GM19463 (cell line): ENCODE results near the gene LYPD4.
"Not testable (repeated sequence)": the region's sequence is repeated elsewhere in the genome, so short reads cannot be mapped to it uniquely, and the experiment has no call there.

ENCODE experiments used
- ATAC-seq: cut with Tn5 transposase; IDR thresholded peaks from one replicate; pipeline ENCODE4 v1.9.1; 2021; ENCODE audit warnings: mild to moderate bottlenecking, moderate library complexity; ENCODE audit not compliant: unreplicated experiment

Gene LYPD4

GRCh38 chr19:41802770-41803169, 41.7 kb downstream of the LYPD4 start:
- ATAC-seq = no peak

- ATAC-seq = no peak
Measured at GRCh38 chr19:41801792-41802211, 42.7 kb downstream of the LYPD4 start.

- no peak for ATAC-seq
Measured at GRCh38 chr19:41801031-41801430, 43.5 kb downstream of the LYPD4 start.

- ATAC-seq = no peak
Measured at GRCh38 chr19:41799444-41800000, 45.0 kb downstream of the LYPD4 start.

GRCh38 chr19:41796901-41797300, 47.6 kb downstream of the LYPD4 start:
- ATAC-seq = no peak

- no peak for ATAC-seq
Measured at GRCh38 chr19:41796362-41796761, 48.1 kb downstream of the LYPD4 start, which contains the start of gene CEACAM3. Gene CEACAM3 (plus strand): TSS chr19:41796587. CDS start chr19:41796678, 91 bp downstream.

- no peak for ATAC-seq
Measured at GRCh38 chr19:41795031-41795461, 49.4 kb downstream of the LYPD4 start.

GRCh38 chr19:41793414-41793727, 51.1 kb downstream of the LYPD4 start:
- no peak for ATAC-seq

- ATAC-seq = no peak
Measured at GRCh38 chr19:41792513-41793413, 51.7 kb downstream of the LYPD4 start.

GRCh38 chr19:41789053-41789452, 55.4 kb downstream of the LYPD4 start:
- not testable (repeated sequence) for ATAC-seq

GRCh38 chr19:41788518-41788917, 56.0 kb downstream of the LYPD4 start:
- not testable (repeated sequence) for ATAC-seq
